ENCODE data around the gene ASB9.

The ASB9 gene

DNA sequence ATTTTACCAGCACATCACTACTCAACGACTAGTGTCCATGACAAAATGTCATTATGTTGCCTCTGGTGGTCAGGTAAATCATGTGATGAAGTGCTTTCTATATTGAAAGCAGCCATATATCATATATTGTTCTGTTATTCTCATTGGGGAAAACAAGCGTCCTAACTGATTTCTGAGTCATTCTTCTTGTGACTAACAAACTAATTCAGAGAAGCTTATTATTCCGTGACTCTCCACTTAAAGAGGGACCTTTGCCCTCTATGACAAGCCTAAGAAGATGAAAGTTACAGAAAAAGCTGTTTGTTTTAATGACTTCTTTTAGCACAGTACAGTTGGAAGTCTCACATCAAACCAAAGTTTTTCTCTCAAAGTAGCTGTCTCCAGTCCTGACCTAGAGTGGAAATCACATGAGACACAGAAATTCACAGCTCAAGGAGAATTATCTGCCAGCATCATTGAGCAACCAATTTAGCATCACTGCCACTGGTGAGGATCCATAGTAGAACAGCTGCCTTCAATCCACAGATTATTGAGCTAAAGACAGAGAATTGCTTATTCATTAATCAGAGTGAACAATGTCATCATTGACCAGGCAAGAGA is 36.4 kb downstream of the ASB9 start:
- in situ Hi-C loops (cut with MboI; ENCODE audit: low sequenced_read_pairs, unreplicated experiment) = loop anchor here (25.0 kb wide), 1 partner anchor 1146 kb away; no protein-coding TSS in a partner anchor
- TF ChIP-seq, protein P1, sequence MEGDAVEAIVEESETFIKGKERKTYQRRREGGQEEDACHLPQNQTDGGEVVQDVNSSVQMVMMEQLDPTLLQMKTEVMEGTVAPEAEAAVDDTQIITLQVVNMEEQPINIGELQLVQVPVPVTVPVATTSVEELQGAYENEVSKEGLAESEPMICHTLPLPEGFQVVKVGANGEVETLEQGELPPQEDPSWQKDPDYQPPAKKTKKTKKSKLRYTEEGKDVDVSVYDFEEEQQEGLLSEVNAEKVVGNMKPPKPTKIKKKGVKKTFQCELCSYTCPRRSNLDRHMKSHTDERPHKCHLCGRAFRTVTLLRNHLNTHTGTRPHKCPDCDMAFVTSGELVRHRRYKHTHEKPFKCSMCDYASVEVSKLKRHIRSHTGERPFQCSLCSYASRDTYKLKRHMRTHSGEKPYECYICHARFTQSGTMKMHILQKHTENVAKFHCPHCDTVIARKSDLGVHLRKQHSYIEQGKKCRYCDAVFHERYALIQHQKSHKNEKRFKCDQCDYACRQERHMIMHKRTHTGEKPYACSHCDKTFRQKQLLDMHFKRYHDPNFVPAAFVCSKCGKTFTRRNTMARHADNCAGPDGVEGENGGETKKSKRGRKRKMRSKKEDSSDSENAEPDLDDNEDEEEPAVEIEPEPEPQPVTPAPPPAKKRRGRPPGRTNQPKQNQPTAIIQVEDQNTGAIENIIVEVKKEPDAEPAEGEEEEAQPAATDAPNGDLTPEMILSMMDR (IDR thresholded peaks at IDR 0.05; ENCODE audit: borderline replicate concordance, control extremely low read depth, extremely low read depth, insufficient read depth, missing control alignments) = no peak

DNA sequence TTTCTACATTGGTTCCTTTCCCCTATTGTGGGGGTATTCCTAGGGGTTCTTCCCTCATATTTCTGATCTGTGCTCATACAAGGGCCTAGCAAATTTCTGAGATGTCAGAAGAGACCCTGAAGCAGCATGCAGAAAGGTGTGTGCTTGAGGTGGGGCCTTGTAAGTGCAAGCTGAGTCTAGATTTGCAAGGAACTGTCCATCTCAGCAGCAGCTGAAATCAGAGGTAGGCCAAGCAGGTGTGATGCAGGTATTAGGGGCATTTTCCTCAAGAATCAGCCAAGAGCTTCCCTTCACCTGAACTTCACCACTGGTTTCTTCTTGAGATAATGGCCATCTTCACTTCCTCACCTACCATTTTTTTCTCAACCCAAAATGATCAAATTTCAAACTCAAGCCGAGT is 45.1 kb downstream of the ASB9 start:
- TF ChIP-seq, protein P1 (IDR thresholded peaks at IDR 0.05; ENCODE audit: borderline replicate concordance, control extremely low read depth, extremely low read depth, insufficient read depth, missing control alignments) = no peak
- DNase-seq (ENCODE audit: low spot score) = no peak
- in situ Hi-C loops (cut with MboI; ENCODE audit: low sequenced_read_pairs, unreplicated experiment) = loop anchor here (25.0 kb wide), 1 partner anchor 1137 kb away; no protein-coding TSS in a partner anchor

More for the DNA sequence above, 36.4 kb downstream of the ASB9 start:
- no peak for DNase-seq (ENCODE audit: low spot score)

DNA sequence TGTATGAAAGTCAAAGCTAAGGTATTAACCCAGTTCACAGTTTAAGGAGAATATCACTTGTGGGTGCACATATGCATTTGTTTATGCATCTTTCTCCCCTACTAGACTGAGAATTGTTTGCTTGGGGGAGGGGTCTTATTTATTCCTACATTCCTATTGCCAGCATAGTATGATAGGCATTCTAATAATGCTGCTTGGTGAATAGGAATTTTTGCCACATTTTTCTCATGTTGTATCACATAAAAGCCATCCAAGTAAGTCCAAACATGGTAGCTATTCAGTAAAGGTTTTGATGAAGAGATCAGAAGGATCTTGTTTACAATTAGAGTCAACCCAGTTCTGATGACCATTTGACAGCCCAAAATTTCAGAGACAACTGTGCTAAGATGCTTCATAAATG is 48.6 kb downstream of the ASB9 start:
- in situ Hi-C loops (cut with MboI; ENCODE audit: low sequenced_read_pairs, unreplicated experiment) = no loop called here
- DNase-seq (ENCODE audit: low spot score) = no peak
- TF ChIP-seq, protein P1 (IDR thresholded peaks at IDR 0.05; ENCODE audit: borderline replicate concordance, control extremely low read depth, extremely low read depth, insufficient read depth, missing control alignments) = no peak

DNA sequence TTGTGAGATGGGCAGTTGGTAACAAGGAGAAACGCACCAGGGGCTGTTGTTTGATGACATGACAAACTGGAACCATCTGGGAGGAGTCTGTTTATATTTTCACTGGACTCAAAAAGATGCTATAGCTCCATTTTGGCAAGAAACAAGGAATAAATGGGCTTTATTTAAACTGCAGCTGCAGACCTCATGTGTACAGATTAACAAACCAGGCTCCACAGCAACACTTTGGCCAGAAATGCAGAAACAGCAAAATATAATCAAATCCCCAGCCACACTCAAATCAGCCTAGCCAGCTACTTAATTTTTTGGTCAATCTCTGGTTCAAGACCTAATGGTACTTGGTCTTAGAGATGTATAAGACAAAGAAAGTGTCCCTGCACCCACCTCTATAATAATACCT is 52.7 kb downstream of the ASB9 start:
- in situ Hi-C loops (cut with MboI; ENCODE audit: low sequenced_read_pairs, unreplicated experiment) = no loop called here
- DNase-seq (ENCODE audit: low spot score) = no peak
- TF ChIP-seq, protein P1 (IDR thresholded peaks at IDR 0.05; ENCODE audit: borderline replicate concordance, control extremely low read depth, extremely low read depth, insufficient read depth, missing control alignments) = no peak

DNA sequence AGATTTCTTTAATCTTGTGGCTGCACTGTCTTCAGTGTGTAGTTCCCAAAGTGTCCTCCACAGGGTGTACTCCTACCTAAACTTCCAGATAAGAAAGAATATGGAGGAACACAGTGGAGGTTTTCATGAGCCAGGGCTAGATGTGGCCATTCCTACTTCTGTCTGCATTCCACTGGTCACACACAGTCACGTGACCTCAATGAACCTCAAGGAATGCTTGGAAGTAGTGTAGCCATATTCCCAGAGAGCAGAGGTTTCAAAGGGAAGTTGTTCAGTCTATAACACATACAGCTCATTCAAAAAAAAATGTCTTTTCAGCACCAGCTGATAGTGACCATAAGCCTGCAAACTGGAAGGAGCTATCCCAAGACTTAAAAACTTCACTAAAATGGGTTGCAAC is 53.6 kb downstream of the ASB9 start:
- in situ Hi-C loops (cut with MboI; ENCODE audit: low sequenced_read_pairs, unreplicated experiment) = no loop called here
- DNase-seq (ENCODE audit: low spot score) = no peak
- TF ChIP-seq, protein P1 (IDR thresholded peaks at IDR 0.05; ENCODE audit: borderline replicate concordance, control extremely low read depth, extremely low read depth, insufficient read depth, missing control alignments) = no peak

DNA sequence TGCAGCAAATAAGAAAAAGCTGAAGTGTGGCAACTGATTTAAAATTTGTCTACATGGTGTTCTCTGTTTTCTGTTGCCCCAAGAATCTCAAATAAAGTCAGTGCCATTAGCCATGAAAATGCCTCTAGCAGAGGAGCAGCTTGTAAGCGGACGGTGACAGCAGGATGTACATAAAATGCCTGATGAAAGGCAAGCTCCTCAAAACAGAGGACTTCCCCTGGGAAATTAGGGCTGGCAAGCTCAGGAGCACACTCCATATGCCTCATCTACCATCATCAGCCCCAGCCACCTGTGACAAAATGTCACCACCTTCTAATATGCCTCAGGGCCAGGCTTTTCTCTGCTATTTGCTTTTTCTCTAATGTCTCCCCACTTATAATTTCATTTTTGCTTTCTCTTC is 54.5 kb downstream of the ASB9 start:
- TF ChIP-seq, protein P1 (IDR thresholded peaks at IDR 0.05; ENCODE audit: borderline replicate concordance, control extremely low read depth, extremely low read depth, insufficient read depth, missing control alignments) = no peak
- in situ Hi-C loops (cut with MboI; ENCODE audit: low sequenced_read_pairs, unreplicated experiment) = no loop called here
- DNase-seq (ENCODE audit: low spot score) = no peak

Measured in GM13976 (cell line).